Right lobe of liver (tissue), 4 donors: Measurements from ENCODE around the gene ERVH48-1.

Source experiments
- CTCF ChIP-seq, 4 donors: fragments of 200-600 bp in 3 of 4; fragments of 450-650 bp in 1 of 4; IDR thresholded peaks; one replicate each; pipeline versions ENCODE4 v1.5.1 to v1.8.0; 2016 to 2022; ENCODE audit warnings: antibody characterized with exemption in 4 of 4, mild to moderate bottlenecking in 2 of 4
- POLR2A ChIP-seq: fragments of 450-650 bp; IDR thresholded peaks from one replicate; pipeline ENCODE4 v1.6.1; 2017; ENCODE audit warnings: antibody characterized with exemption, mild to moderate bottlenecking
- donor health status: DM: no; HTN: no; CAD: no.
- donor health status: DM: no; HTN: no; CAD: no.
- donor health status: DM: no; HTN: yes; CAD: no.

- TF ChIP-seq POLR2A (no peak), CTCF (IDR thresholded peaks at IDR 0.05) (no peak)
These were observed 16.3 kb upstream of the ERVH48-1 start for GRCh38 chr21:42941696-42942085.
